ENCODE measurements around the gene WDR90.
"Not testable (repeated sequence)": the region's sequence is repeated elsewhere in the genome, so short reads cannot be mapped to it uniquely, and the experiment has no call there.

WDR90 gene

DNA sequence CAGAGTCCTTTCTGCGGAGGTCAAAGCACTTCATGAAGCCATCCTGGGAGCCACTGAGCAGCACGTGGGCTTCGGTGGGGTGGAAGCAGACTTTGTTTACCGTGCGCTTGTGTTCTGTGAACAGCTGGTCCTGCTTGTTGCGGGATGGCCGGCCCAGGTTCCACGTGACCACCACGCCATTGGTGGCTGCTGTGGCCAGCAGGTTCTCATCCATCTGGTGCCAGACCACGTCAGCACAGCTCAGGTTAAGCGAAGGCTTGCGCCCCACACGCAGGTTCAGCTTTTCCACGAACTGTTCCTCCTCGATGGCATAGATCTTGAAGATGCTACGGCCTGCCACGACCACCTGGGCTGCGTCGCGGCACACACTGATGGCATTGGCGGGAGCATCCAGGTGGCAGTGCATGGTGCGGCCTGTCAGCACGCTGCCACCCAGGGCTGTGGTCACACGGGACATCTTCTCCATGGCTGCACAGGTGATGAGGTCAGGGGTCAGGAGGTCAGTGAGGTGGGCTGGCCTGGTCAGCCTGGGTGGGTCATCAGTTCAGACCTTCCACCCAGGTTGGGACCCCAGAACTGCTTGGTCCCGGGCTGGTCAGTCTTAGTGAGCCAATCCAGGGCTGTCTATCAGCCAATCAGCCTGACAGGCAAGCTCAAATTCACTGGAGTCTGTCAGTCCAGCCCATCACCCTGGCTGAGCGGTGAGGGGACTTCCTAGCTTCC, 40.2 kb downstream of the WDR90 start:
- DNase-seq (ENCODE audit: low read depth, low spot score) = no peak

DNA sequence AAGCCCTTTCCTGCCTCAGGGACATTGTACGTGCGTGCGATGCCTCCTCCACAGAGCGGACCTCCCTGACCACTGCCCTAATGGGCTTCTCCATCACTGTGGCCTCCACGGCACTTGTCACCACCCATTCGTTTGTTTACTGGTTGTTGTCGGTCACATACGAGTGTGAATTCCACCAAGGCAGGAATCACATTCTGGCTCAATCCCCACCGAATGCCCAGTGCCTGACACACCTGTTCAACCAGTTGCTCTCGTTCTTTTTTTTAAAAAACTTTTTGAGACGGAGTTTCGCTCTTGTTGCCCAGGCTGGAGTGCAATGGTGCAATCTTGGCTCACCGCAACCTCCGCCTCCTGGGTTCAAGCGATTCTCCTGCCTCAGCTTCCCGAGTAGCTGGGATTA, 42.1 kb downstream of the WDR90 start:
- DNase-seq (ENCODE audit: low read depth, low spot score) = not testable (repeated sequence)

DNA sequence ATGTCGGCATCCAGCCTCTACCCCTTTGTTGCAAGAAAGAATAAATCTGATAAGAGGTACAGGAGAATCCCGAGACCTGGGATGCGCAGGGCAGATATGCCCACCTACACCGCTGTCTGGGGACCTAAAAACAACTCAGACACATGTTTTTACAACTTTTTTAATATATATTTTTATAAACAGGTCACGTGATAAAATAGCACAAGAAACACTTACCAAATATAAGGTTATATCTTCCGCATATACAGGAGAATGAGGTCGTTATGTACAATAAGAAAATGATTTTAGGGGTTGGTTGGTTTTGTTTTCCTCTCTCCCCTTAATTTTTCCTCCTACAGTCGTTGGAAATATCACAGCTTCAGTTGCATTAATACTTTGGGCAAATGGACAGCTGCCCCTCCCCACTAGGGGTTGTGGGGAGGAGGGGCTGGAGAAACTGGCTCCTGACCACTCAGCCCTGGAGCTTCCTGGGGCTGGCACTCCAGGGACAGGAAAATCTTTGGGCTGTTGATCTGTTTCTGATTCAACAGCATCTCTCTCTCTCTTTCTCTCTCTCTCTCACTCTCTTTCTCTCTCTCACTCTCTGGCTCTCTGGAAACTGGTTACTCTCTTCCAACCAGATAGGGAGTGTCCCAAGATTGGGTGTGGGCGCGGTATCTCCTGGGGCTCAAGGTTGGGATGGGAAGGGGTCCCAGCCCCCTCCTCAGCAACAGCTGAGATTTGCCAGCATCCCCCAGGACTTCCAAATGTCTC, 43.4 kb downstream of the WDR90 start:
- no peak for DNase-seq (ENCODE audit: low read depth, low spot score)

DNA sequence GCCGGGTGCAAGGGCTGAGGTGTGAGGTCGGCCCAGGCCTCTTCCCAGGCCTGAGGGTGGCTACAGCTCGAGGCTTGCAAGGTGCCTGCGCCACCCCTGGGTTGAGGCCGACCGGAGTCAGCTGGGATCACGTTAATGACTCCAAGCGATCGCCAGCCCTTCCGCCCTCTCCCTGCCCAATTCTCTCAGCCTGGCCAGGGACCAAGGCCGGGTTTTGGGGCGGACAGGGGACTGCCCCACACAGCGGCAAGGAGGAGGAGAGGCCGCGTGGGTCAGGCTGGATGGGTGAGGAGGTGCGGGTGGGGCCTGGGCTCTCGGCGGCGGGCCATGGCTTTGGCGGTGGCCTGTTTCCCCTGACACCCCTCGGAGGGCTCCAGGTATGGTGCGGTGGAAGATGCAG, 44.2 kb downstream of the WDR90 start:
- DNase-seq (ENCODE audit: low read depth, low spot score) = no peak

DNA sequence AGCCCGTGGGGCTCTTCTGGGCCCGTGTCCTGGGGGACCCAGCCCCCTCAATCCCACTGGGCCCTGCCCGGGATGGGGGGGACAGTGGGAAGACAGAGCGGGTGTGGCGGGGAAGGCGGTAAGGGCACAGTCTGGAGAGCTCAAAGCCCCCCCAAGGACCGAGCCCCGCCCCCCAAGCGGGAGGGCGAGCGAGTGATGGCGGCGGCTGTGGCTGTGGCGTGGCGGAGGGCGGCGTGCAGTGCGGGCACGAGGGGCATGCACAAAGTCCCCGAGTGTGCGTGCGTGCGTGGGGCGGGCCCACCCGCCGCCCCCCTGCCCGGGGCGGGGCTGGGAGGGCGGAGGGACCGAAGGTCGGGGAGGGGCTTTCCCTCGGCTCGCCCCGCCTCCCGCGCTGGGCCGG, 44.6 kb downstream of the WDR90 start:
- no peak for DNase-seq (ENCODE audit: low read depth, low spot score)

DNA sequence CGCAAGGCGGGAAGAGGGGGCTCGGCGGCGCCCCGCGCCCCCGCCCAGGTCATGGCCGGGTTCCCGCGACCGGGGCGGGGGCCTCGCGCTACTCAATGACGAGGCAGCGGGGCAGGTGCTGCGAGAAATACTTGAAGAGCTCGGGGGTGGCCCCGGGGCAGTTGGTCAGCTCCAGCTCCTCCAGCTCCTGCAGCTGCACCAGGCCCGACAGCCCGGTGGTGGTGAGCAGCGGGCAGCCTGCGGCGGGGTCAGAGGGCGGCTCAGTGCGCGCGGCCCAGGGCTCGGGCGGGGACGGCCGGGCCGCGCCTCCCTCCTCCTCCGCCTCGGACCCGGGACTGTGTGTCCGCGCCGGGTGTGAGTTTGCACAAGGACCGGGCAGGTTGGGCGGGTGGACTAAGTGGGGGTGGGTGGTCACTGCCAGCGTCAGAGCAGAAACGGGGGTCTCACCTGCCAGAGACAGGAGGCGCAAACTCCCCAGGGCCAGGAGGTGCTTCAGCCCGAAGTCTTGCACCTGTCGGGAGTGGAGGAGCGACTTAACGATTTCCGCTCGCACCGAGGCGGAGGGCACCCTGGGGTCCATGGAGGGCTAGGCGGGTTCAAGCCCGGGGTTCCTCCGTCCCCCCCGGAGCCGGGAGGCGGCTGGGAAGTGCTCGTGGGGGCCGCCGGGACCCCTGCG, 45.2 kb downstream of the WDR90 start:
- DNase-seq (ENCODE audit: low read depth, low spot score) = no peak

DNA sequence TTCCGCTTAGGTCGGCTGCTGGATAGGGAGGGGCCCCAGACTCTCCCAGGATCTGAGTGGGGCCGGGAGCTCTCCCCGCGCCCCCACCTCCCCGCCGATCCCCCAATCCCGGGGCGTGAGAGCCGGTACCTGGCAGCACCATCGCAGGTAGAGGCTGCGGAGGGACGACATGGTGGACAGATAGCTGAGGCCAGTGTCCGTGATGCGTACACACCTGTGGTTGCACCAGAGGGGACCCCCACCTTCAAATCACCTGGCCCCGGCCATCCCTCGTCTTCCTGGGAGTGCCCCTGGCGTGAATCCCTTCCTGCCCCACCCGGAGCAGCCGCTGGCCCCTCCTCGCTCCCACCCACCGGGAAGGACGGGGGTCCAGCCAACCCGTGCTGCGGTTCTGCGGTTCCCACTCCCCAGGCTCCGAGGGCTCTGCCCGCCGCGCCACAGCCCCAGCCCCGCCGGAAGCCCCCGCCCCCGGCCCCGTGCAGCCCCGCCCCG, 45.7 kb downstream of the WDR90 start:
- no peak for DNase-seq (ENCODE audit: low read depth, low spot score)

DNA sequence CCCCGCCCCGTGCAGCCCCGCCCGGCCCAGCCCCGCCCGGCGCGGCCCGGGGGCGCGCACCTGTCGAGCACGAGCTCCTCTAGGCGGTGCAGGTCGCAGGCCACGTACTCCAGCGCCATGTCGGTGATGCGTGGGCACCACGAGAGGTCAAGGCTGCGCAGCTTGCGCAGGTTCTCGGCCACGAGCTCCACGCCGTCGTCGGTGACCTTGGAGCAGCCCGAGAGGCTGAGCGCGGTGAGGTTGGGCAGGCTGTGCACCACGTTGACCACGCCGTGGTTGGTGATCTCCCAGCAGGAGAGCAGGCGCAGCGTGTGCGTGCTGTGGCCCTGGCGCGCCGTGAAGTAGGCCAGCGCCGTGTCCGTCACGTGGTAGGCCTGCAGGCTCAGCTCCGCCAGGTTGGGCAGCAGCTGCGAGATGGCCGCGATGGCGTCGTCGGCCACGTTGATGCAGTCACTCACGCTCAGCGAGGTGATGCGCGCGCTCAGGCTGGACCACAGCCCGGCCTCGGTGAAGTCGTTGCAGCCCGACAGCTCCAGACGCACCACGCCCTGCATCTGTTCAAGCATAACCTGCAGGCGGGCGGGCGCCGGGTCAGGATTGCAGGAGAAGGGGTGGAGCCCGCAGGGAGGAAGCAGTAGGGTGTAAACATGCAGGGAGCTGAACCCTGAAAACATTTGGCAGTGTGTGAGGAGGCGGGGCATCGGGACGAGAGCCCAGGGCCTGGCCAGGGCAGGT, 46.4 kb downstream of the WDR90 start:
- no peak for DNase-seq (ENCODE audit: low read depth, low spot score)

DNA sequence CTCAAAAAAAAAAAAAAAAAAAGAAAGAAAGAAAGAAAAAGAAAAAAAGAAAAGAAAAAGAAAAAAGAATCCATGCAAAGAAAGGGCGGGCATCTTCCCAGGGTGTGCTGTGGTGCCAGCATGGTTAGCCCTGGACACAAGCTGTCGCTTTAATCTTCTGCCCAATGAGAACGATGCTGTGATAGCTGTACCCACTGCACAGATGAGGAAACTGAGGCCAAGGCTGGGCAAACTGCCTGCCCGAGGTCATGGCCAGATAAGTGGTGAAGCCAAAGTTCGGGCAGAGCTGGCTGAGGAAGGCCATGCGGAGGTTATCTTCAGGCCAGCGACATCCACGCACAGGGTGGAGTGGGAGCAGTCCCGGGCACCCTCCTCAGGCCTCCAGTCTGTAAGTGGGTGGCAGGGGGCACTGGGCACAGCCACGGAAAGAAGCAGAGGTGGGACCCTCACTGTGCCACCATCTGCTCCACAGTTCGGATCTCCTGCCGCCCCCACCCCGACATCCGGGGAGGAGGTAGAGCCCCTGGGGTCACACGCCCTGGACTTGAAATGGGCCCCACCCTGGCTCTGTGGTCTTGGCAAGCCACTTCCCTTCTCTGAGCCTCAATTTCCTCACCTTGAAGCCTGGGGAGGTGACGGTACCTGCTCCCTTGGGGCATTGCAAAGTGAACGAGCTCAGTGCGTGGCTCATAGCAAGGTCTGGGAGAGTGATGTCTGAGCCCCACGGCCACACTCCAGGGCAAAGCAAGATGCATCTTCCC, 49.9 kb downstream of the WDR90 start:
- DNase-seq (ENCODE audit: low read depth, low spot score) = no peak

DNA sequence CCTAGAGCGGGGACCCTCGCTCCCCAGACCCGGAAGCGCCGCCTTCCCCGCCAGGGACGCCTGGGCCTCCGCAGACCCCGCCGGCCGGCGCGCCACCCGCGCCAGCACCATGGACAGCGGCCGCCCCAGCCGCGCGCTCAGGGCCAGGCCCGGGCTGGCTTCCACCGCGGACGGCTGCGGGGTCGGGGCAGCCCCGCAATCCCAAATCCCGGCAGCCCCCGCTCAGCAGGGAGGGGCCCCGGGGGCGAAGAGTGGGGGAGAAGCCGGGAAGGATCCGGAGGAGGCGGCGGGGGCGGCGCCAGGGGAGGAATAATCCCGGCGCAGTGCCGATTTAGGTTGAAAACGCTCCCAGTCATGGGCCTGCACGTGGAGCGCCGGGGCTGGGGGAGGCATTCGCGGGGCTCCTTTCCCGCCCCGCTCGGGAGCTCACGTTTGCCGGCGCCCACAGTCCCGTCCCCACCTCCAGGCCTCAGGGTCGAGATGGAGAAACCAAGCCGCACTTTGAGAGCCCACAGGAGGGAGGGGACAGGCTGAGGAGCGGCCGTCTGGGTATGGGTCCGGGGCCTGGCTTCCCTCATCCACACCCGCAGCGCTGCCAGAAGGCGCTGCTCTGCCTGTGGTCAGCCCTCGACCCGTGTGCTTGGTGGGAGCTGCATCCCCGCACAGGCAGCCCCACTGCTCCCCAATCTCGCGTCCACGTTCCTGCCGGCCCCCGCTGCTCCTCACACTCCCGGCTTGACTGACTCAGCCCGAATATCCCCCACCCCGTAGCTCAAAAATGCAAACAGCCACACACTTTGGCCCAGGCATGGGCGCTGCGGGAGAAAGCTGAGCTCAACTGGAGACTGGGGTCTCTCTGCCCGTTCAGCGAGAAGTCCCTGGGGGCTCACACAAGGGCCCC, 51.8 kb downstream of the WDR90 start:
- peak; percentile 80 for DNase-seq (ENCODE audit: low read depth, low spot score)

DNA sequence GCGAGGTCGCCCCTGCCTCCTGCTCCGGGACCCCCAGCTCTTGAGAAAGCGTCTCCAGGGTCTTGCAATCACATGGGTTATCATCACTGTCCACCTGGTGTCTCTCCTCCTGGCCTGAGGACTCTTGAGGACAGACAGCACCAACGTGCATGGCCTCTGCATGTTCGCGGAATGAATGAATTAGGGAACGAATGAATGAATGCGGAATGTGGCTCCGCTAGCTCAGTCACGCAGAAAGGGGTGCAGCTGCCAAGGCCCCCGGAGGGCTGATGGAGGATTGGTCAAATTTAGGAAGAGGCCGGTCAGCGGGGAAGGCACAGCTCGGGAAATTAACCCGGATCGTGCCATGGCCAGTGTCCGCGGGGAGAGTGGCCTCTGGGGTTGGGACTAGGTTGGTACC, 53.2 kb downstream of the WDR90 start:
- DNase-seq (ENCODE audit: low read depth, low spot score) = no peak

DNA sequence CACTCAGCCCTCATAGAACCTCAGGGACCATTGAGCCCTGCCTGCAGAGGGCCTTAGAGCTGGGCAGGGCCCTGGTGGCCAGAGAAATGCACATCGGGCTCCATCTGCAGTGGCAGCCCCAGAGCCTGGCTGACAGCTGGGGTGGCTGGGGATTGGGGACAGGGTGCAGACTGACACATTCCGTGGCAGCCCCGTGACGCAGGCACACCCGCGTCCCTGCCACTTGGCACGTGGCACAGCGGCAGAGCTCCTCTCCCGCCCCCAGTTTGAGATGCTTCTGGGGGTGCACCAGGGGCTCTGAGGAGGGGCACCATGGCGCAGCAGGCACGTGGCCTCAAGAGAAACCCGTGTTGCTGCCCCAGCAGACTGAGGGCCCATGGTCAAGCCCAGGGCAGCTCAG, 54.2 kb downstream of the WDR90 start:
- DNase-seq (ENCODE audit: low read depth, low spot score) = no peak

DNA sequence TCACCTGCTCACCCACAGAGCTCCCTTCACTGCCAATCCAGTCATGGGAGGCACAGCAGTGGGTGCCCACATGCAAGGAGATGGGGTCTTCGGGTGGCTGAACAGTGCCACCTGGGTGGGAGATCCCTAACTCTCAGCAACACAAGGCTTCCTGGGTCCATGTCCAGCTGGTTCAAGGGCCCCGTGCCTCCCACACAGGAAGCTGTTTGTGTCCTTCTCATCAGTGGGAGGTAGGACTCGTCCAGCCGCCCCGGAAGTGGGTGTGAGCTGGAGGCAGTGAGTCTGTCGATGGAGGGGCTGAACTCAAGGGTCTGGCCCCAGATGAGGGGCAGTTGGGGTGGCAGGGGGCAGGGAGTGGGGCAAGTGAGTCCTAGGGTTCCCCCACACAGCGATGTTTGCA, 54.9 kb downstream of the WDR90 start:
- no peak for DNase-seq (ENCODE audit: low read depth, low spot score)

DNA sequence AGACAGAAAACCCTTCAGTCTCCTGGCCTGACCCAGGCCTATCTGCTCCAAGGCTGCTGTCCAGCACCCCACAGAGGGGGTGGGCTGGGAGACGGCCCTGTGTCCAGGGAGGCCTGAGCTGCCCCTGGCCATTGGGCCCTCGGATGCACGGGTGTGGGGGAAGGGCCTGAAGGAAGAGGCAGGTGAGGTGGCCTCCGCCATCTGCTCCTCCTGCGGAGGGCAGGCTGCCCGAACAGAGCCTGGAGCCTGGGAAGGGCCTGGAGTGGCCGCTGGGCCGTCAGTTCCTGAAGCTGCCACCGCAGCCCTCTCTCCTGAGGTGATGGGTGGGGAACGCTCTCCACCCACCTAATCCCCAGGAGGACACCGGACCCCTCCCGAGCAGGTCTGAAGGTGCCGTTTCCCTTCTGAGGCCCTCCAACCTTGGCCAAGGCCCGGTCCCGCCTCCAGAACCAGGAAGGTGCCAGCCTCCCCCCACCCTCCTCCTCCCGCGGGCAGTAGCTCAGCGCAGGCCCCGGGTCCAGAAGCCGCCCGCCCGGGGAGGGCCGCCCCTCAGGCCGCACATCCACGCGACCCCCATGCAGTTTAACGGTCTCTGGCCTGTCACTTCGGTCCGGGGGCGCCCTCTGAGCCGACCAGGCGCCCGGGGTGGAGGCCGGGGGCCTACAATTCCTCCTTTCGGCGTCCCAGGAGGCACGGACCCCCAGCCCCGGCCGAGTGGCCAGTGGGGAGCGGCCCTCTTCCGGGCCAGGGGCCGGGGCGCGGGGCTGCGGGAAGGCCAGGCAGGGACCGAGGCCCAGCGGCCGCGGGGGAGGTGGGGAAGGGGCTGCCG, 55.6 kb downstream of the WDR90 start:
- DNase-seq (ENCODE audit: low read depth, low spot score) = no peak

DNA sequence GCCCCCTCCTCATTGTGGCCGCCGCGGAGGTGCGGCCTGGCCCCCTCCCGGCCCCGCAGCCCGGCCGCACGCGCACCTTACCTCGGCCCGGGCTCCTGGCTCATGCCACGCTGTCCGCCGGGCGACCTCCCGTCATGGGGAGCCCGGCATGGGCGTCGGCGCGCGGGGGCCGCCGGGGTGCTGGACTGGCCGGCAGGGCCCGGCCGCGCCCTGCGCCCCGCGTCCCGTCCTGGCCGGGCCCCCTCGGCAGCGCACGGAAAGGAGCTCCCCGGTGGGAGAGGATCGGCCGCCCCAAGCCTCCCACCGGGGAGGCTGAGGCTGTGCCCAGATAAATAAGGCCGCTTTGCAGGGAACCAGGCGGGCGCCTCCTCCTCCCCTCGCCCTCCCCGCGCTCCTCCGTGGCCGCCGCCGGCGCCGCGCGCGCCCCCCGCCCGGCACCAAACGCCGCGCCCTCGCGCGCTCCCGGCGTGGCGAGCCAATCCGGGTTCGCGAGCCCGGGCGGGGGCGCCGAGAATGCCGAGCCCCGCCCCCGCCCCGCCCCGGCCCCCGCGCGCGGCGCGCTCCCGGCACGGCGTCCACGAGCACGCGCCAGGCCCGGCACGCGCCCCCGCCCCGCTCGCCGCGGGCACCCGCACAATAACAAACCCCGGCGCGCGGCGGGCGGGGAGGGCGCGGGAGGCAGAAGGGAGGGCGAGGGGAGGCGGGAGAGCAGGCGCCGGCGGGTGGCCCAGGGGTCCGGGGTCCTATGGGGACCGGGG, 56.4 kb downstream of the WDR90 start, which contains the start of gene FBXL16:
FBXL16 (minus strand) TSS at position 371 of the 758 bp plus-strand sequence. CDS start 8,396 bp downstream, outside the sequence.
- peak; percentile 74 for DNase-seq (ENCODE audit: low read depth, low spot score)

DNA sequence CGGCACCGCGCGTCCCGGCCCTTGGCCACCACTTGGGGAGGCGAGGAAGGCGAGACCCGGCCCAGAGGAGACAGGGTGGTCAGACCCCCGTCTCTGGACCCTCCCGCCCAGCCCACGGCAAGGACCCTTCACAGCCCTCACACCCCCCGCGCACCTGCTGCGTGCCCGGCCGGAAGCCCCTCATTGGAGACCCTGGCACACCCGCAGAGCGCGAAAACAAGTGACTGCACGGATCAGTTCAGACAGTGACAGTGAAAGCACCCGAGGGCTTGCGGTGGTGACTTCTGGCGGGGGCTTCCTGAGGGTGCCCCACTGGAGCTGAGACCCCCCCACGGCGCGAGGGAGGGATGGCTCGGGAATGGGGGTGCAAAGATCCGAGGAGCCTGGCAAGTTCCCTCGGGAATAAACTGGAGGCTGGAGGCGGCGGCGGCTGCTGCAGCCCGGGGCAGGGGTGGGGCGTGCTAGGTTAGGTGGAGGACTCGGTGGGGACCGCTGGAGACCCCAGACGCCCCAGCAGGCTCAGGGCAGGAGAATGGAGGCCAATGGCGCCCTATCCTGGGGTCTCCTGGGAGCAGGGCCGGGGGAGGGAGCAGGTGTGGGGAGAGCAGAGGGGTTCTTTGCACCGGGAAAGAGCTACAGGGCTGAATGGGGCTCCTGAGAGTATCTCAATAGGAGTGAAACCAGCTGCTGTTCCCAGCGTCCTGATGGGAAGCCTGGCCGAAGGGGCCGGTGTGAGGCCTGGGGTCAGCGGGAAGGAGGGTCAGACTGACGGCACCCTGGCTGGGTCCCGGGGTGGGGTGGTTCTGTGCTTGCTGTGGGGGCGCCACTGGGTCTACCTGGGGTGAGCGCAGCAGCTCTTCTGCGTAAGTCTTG, 57.3 kb downstream of the WDR90 start:
- DNase-seq (ENCODE audit: low read depth, low spot score) = no peak

DNA sequence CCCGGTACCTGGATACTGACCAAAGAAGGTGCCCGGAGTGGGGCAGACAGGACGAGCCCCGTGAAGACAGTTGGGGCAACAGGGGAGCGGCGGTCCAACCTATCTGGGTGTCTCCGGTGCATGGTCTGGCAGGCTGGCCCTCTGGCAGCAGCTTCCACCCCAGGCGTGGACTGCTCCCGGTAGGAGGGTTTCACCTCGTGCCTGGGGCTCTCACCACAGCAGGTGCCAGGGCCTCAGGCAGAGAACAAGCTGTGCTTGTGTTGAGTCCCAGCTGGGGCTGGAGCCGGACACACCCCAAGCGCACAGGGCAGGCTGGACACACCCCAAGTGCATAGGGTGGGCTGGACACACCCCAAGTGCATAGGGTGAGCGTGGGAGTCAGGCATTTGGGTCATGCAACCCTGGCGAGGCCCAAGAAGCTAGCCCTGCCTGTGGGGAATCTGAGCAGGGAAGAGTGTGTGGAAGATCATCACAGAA, 57.9 kb downstream of the WDR90 start:
- no peak for DNase-seq (ENCODE audit: low read depth, low spot score)

Measured in astrocyte of the hippocampus (primary cell).